ENCODE data around the gene SNCB.

SNCB gene

GRCh38 chr5:176575066-176575465, 55.3 kb downstream of the SNCB start:
- Histone ChIP-seq H3K27me3 (ENCODE audit: control insufficient read depth, insufficient read depth, low read length) (peaks cover 10% of the 10 kb centered on the region), H3K4me3 (ENCODE audit: low read length) (no peak overlapping the region), H3K4me1 (ENCODE audit: control insufficient read depth, low read depth, low read length) (no peaks in the 10 kb centered on the region), H3K36me3 (ENCODE audit: control insufficient read depth, low read depth, low read length) (no peaks in the 10 kb centered on the region), H3K9me3 (ENCODE audit: control insufficient read depth, low read depth, low read length) (no peaks in the 10 kb centered on the region), H3K9ac (ENCODE audit: low read length) (no peak overlapping the region), H3K27ac (ENCODE audit: low read length) (no peak overlapping the region)

DNA sequence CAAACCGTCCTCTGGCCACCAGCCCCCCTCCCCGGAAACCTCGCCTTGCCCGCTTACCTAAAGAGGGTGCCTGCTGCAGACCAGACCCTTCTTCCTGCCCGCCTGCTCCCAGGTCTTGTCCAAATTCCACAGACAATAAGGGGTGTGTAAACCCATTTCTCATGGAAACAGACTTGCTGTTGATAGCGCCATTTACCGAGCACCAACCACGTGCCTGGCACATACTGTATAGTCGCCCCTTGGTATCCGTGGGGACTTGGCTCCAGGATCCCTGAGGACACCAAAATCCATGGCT, 56.1 kb downstream of the SNCB start:
- Histone ChIP-seq H3K4me1 (ENCODE audit: control insufficient read depth, low read depth, low read length) (no peaks in the 10 kb centered on the region), H3K27me3 (ENCODE audit: control insufficient read depth, insufficient read depth, low read length) (peaks cover 10% of the 10 kb centered on the region), H3K36me3 (ENCODE audit: control insufficient read depth, low read depth, low read length) (no peaks in the 10 kb centered on the region), H3K4me3 (ENCODE audit: low read length) (no peak overlapping the region), H3K27ac (ENCODE audit: low read length) (no peak overlapping the region), H3K9ac (ENCODE audit: low read length) (no peak overlapping the region), H3K9me3 (ENCODE audit: control insufficient read depth, low read depth, low read length) (no peaks in the 10 kb centered on the region)

DNA sequence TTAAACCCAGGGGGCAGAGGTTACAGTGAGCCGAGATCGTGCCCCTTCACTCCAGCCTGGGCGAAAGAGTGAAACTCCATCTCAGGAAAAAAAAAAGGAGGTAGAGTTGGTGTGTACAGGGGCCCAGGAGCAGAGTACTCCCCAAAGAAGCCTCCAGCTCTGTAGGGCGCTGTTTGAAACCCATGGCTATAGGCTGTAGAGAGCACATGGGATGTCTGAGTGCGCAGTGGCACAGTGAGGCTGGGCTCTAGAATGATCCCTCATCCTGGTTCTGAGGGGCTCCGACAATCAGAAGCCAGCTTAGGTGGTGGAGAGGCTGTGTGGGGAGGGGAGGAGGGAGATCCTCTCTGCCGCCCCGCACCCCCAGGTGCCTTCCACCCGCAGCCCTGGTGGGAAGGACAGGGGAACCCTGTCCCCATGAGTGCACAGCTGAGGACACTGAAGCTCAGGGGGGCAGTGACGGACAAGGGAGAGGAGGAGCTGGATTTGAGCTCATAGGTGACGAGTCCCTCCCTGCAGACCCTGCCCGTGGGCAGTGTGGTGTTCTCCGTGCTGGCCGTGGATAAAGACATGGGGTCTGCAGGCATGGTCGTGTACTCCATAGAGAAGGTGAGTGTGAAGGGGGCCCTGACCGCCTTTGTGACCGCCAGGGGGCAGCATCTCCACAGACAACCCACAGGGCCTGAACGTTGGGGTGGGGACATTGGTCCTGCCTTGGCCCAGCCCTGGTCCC, 56.6 kb downstream of the SNCB start:
- H3K9me3 ChIP-seq (ENCODE audit: control insufficient read depth, low read depth, low read length), result no peaks in the 10 kb centered on the region
- H3K36me3 ChIP-seq (ENCODE audit: control insufficient read depth, low read depth, low read length), result no peaks in the 10 kb centered on the region
- no peak overlapping the region for H3K4me3 ChIP-seq (ENCODE audit: low read length)
- H3K27me3 ChIP-seq (ENCODE audit: control insufficient read depth, insufficient read depth, low read length), result peaks cover 6% of the 10 kb centered on the region
- H3K9ac ChIP-seq (ENCODE audit: low read length), result no peak overlapping the region
- H3K27ac ChIP-seq (ENCODE audit: low read length), result no peak overlapping the region
- H3K4me1 ChIP-seq (ENCODE audit: control insufficient read depth, low read depth, low read length), result no peaks in the 10 kb centered on the region
